Ovary (tissue), 9 donors: Measurements from ENCODE around the gene OR10H5. TPM values are rescaled to one million over a fixed set of nuclear protein-coding genes. Genes with fewer than 3 reads are reported as not detected.
"Not testable (repeated sequence)": the region's sequence is repeated elsewhere in the genome, so short reads cannot be mapped to it uniquely, and the experiment has no call there.

Experiments used
- DNase-seq, 5 donors: peaks; one replicate each; pipeline ENCODE4 v3.0.0-alpha.2; 2019 to 2020
- H3K27ac ChIP-seq, 2 donors: fragments of 200-600 bp; one replicate each; pipeline versions ENCODE4 v1.5.1 to v1.8.0; 2019 to 2022
- H3K27me3 ChIP-seq: fragments of 200-600 bp; one replicate; pipeline ENCODE4 v1.8.0; 2022
- H3K36me3 ChIP-seq: fragments of 200-600 bp; sonication (generic); one replicate; pipeline ENCODE4 v1.5.1; 2019
- H3K4me1 ChIP-seq: one replicate; pipeline ENCODE4 v1.8.1; 2013; ENCODE audit warnings: mild to moderate bottlenecking, moderate library complexity; ENCODE audit not compliant: insufficient read depth
- H3K4me3 ChIP-seq: fragments of 200-600 bp; sonication (generic); one replicate; pipeline ENCODE4 v1.5.1; 2017
- H3K9me3 ChIP-seq, 2 donors: fragments of 200-600 bp in 1 of 2; sonication (generic) in 1 of 2; one replicate each; pipeline versions ENCODE4 v1.5.1 to v1.8.1; 2013 to 2019; ENCODE audit warnings: mild to moderate bottlenecking in 1 of 2, moderate library complexity in 1 of 2
- CTCF ChIP-seq, 3 donors: fragments of 450-650 bp in 2 of 3; fragments of 200-600 bp in 1 of 3; IDR thresholded peaks; one replicate each; pipeline versions ENCODE4 v1.5.1 to v1.8.0; 2016 to 2022; ENCODE audit warnings: antibody characterized with exemption in 3 of 3, mild to moderate bottlenecking in 1 of 3
- EP300 ChIP-seq: sonication (generic); formaldehyde crosslinking; IDR thresholded peaks from one replicate; pipeline ENCODE4 v1.6.1; 2017; ENCODE audit warnings: antibody characterized with exemption
- POLR2A ChIP-seq: fragments of 450-650 bp; IDR thresholded peaks from one replicate; pipeline ENCODE4 v1.6.1; 2017; ENCODE audit warnings: antibody characterized with exemption, mild to moderate bottlenecking, moderate library complexity
- WGBS, 3 donors: extraction: QIAGEN DNeasy Blood & Tissue Kit in 1 of 3; methylation state at CpG; one replicate each; pipeline versions ENCODE4 v1.1.5 to v1.1.7; 2013 to 2017; 5-methylcytosine and 5-hydroxymethylcytosine counted together
- intact Hi-C, 4 donors: fragments of 100-400 bp; cut with DNase I; formaldehyde crosslinking; loops; one replicate each; pipeline versions ENCODE4 v1.11.0 to v1.15.1; 2022 to 2023
- polyA plus RNA-seq, 2 donors: library from polyadenylated mRNA; stranded (reverse); fragments of 200-250 nt in 1 of 2; fragments of 350-450 nt in 1 of 2; fragmentation: Illumina TruSeq in 1 of 2; extraction: RNeasy Lipid Tissue Mini Kit (QIAGEN cat#74804) in 1 of 2; gene quantifications; one replicate each; pipeline ENCODE4 v1.2.3, GENCODE V29; 2013 to 2014
- total RNA-seq, 7 donors: library from RNA; depleted of rRNA in 2 of 7; stranded (reverse); fragments of >200 nt in 2 of 7; fragmentation: NEBNext Ultra II Directional in 3 of 7; extraction: Animal tissue kit (Norgen Biotek cat#: 25700) in 3 of 7; gene quantifications; one replicate each; pipeline versions ENCODE4 v1.1.0 to v1.2.4, GENCODE V29; 2016 to 2023
- donor health status: DM: no; HTN: no; CAD: no; lungs with moderate emphysema.
- donor health status: DM: no; HTN: no; CAD: no.
- donor health status: Bipolar disorder and iron deficiency.
- donor health status: DM: yes; HTN: yes; CAD: no.
- donor health status: DM: no; HTN: no; CAD: no.
- donor health status: DM: yes; HTN: yes; CAD: no.

The OR10H5 gene
- total and polyA plus RNA-seq, 9 donors, result not detected

DNA sequence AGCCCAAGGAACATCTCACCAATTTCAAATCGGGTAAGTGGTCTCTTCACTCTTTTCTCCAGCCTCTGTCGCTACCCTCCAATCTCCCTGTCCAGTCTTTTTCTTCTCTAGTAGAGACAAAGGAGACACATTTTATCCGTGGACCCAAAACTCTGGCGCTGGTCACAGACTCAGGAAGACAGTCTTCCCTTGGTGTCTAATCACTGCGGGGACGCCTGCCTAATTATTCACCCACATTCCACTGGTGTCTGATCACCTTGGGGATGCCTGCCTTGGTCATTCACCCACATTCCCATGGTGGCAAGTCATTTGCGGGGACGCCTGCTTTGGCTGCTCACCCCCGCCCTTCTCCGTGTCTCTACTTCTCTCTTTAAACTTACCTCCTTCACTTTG, 41.8 kb downstream of the OR10H5 start:
- no peak for DNase-seq
- TF ChIP-seq EP300 (no peak), POLR2A (no peak), CTCF (IDR thresholded peaks at IDR 0.05) (no peak)
- H3K9me3 ChIP-seq, result no peaks in the 10 kb centered on the region
- no peaks in the 10 kb centered on the region for H3K4me1 ChIP-seq
- no peak overlapping the region for H3K4me3 ChIP-seq
- no peak overlapping the region for H3K27ac ChIP-seq
- intact Hi-C loops, result no loop called here
- no peaks in the 10 kb centered on the region for H3K27me3 ChIP-seq
- WGBS, 3 donors, result 87 to 90% (median 88%) methylated on average over 10 of the region's 10 CpGs
- H3K36me3 ChIP-seq, result no peaks in the 10 kb centered on the region

- H3K27ac ChIP-seq, result no peak overlapping the region
- no peak for TF ChIP-seq CTCF (IDR thresholded peaks at IDR 0.05)
- TF ChIP-seq EP300, result no peak
- TF ChIP-seq POLR2A, result no peak
- no peak for DNase-seq
- WGBS, 3 donors, result 82 to 88% (median 82%) methylated on average over 8 of the region's 8 CpGs
- H3K4me3 ChIP-seq, result no peak overlapping the region
- no peaks in the 10 kb centered on the region for H3K4me1 ChIP-seq
- H3K36me3 ChIP-seq, result no peaks in the 10 kb centered on the region
- intact Hi-C loops, result no loop called here
- H3K9me3 ChIP-seq, result no peaks in the 10 kb centered on the region
- H3K27me3 ChIP-seq, result no peaks in the 10 kb centered on the region
Measured at GRCh38 chr19:15829786-15830185, 42.3 kb downstream of the OR10H5 start.

DNA sequence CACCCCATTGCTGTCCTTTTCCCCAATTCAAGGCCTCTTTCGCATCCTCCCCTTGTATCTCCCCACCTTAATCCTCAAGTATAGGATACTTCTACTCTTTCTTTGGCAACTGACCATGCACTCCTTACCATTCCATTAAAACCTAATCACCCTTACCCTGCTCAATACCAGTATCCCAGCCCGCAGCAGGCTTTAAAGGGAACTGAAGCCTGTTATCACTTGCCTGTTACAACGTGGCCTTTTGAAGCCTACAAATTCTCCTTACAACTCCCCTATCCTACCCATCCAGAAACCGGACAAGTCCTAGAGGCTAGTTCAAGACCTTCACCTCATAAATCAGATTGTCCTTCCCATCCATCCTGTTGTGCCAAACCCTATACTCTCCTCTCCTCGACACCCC, 44.2 kb downstream of the OR10H5 start:
- Histone ChIP-seq H3K4me1 (no peaks in the 10 kb centered on the region), H3K9me3 (no peaks in the 10 kb centered on the region), H3K27me3 (no peaks in the 10 kb centered on the region), H3K27ac (no peak overlapping the region), H3K4me3 (no peak overlapping the region), H3K36me3 (no peaks in the 10 kb centered on the region)
- no peak for DNase-seq
- TF ChIP-seq EP300 (no peak), CTCF (IDR thresholded peaks at IDR 0.05) (no peak), POLR2A (no peak)
- WGBS, 3 donors, result 65 to 70% (median 65%) methylated on average over 5 of the region's 5 CpGs
- intact Hi-C loops, result no loop called here

DNA sequence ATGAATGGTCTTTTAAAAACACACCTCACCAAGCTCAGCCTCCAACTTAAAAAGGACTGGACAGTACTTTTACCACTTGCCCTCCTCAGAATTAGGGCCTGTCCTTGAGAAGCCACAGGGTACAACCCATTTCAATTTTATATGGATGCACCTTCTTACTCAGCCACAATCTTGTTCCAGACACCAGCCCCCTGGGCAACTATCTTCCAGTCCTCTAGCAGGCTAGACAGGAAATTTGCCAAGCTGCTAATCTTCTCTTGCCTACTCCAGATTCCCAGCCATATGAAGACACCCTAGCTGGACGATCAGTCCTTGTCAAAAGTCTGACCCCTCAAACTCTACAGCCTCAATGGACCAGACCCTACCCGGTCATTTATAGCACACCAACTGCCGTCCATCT, 46.8 kb downstream of the OR10H5 start:
- intact Hi-C loops, H3K27ac ChIP-seq, H3K4me3 ChIP-seq, H3K27me3 ChIP-seq, H3K4me1 ChIP-seq, DNase-seq, H3K36me3 ChIP-seq, H3K9me3 ChIP-seq: not testable (repeated sequence)
- WGBS, 3 donors, result 91 to 96% (median 92%) methylated on average over 3 of the region's 3 CpGs

DNA sequence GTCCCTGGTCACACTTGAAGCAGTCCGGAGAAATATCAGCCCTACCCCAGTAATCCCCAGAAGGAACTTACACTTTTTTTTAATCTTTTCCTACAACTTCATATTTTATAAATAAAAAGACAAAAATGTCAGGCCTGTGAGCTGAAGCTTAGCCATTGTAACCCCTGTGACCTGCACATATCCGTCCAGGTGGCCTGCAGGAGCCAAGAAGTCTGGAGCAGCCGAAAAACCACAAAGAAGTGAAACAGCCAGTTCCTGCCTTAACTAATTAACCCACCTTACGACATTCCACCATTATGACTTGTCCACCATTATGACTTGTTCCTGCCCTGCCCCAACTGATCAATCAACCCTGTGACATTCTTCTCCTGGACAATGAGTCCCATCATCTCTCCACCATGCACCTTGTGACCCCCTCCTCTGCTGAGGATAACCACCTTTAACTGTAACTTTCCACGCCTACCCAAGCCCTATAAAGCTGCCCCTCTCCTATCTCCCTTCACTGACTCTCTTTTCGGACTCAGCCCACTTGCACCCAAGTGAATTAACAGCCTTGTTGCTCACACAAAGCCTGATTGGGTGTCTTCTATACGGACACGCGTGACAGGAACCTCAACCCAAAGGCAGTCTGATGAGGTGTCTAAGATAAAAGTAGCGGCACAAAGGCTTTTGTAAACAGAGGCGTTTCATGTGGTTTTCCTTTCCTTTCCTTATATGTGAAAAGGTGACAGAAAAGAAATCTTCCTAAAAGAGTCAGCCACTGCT, 48.3 kb downstream of the OR10H5 start:
- H3K9me3 ChIP-seq, H3K4me1 ChIP-seq, H3K36me3 ChIP-seq, intact Hi-C loops, H3K27me3 ChIP-seq: not testable (repeated sequence)
- peak overlapping the region; percentile 76 for H3K4me3 ChIP-seq
- peak in 1 of 5 donors; percentile 16 for DNase-seq
- WGBS, 3 donors, result 38 to 45% (median 43%) methylated on average over 11 of the region's 11 CpGs
- H3K27ac ChIP-seq, result peak overlapping the region; percentile 87 to 99
